Prostate gland (tissue), 2 donors: ENCODE measurements around the gene NNT. TPM values are rescaled to one million over a fixed set of nuclear protein-coding genes. Genes with fewer than 3 reads are reported as not detected.

Experiments used
- DNase-seq: peaks from one replicate; pipeline ENCODE4 v3.0.0-alpha.2; 2019; ENCODE audit warnings: low spot score
- H3K27ac ChIP-seq, 2 donors: fragments of 200-600 bp; sonication (generic); 2 replicates each; pipeline ENCODE4 v1.5.1; 2017 to 2019
- H3K27me3 ChIP-seq: fragments of 200-600 bp; sonication (generic); replicated peaks from 2 replicates; pipeline ENCODE4 v1.5.1; 2019; ENCODE audit not compliant: insufficient read depth
- H3K36me3 ChIP-seq, 2 donors: fragments of 200-600 bp; sonication (generic); 1 replicate in 1 of 2; 2 replicates in 1 of 2; pipeline versions ENCODE4 v1.5.1 to v1.8.1; 2017 to 2019
- H3K4me1 ChIP-seq: fragments of 200-600 bp; sonication (generic); replicated peaks from 2 replicates; pipeline ENCODE4 v1.5.1; 2019
- H3K4me3 ChIP-seq, 2 donors: fragments of 200-600 bp; sonication (generic); 2 replicates each; pipeline ENCODE4 v1.5.1; 2017 to 2019
- H3K9me3 ChIP-seq: fragments of 200-600 bp; sonication (generic); 2 replicates; pipeline ENCODE4 v1.5.1; 2017
- CTCF ChIP-seq, 4 experiments: fragments of 200-600 bp in 2 of 4; fragments of 450-650 bp in 2 of 4; sonication (generic) in 2 of 4; IDR thresholded peaks; 1 replicate in 3 of 4; 2 replicates in 1 of 4; pipeline ENCODE4 v1.5.1; 2016 to 2019; ENCODE audit warnings: antibody characterized with exemption in 4 of 4, mild to moderate bottlenecking in 2 of 4, moderate library complexity in 2 of 4
- POLR2A ChIP-seq: fragments of 450-650 bp; IDR thresholded peaks from one replicate; pipeline ENCODE4 v1.6.1; 2016; ENCODE audit warnings: antibody characterized with exemption, mild to moderate bottlenecking
- POLR2AphosphoS5 ChIP-seq: sonication (generic); formaldehyde crosslinking; IDR thresholded peaks from one replicate; pipeline ENCODE4 v1.6.1; 2017; ENCODE audit warnings: antibody characterized with exemption
- WGBS: methylation state at CpG from one replicate; pipeline ENCODE4 v1.1.5; 2018; 5-methylcytosine and 5-hydroxymethylcytosine counted together
- intact Hi-C: fragments of 100-400 bp; cut with DNase I; formaldehyde crosslinking; loops from one replicate; pipeline ENCODE4 v1.14.2; 2022
- total RNA-seq, 2 donors: library from RNA; depleted of rRNA; stranded (reverse); fragments of >200 nt; gene quantifications; one replicate each; pipeline ENCODE4 v1.1.0, GENCODE V29; 2016

Gene NNT
- total RNA-seq, 2 donors from 2014 or later = 30.6 to 31.4 TPM

- no peak overlapping the region for H3K4me3 ChIP-seq
- no peaks in the 10 kb centered on the region for H3K4me1 ChIP-seq
- no peaks in the 10 kb centered on the region for H3K27me3 ChIP-seq
- no peaks in the 10 kb centered on the region for H3K36me3 ChIP-seq
- WGBS = 84% methylated on average over 4 of the region's 4 CpGs
- TF ChIP-seq POLR2AphosphoS5 (no peak), CTCF (IDR thresholded peaks at IDR 0.05) (no peak), POLR2A (no peak)
- no peaks in the 10 kb centered on the region for H3K9me3 ChIP-seq
- no peak for DNase-seq
- no peak overlapping the region for H3K27ac ChIP-seq
- intact Hi-C loops = no loop called here
These were observed 20.6 kb upstream of the NNT start for GRCh38 chr5:43582082-43583005.

GRCh38 chr5:43583724-43584123, 19.3 kb upstream of the NNT start:
- H3K4me1 ChIP-seq = no peaks in the 10 kb centered on the region
- H3K4me3 ChIP-seq = no peak overlapping the region
- H3K27ac ChIP-seq = no peak overlapping the region
- no peaks in the 10 kb centered on the region for H3K9me3 ChIP-seq
- intact Hi-C loops = no loop called here
- TF ChIP-seq POLR2A (no peak), CTCF (IDR thresholded peaks at IDR 0.05) (no peak), POLR2AphosphoS5 (no peak)
- no peaks in the 10 kb centered on the region for H3K36me3 ChIP-seq
- DNase-seq = no peak
- no peaks in the 10 kb centered on the region for H3K27me3 ChIP-seq

- WGBS = 82% methylated on average over 1 of the region's 1 CpG
- Histone ChIP-seq H3K27ac (no peak overlapping the region), H3K27me3 (no peaks in the 10 kb centered on the region), H3K9me3 (no peaks in the 10 kb centered on the region), H3K36me3 (no peaks in the 10 kb centered on the region), H3K4me3 (no peak overlapping the region), H3K4me1 (no peaks in the 10 kb centered on the region)
- DNase-seq = no peak
- intact Hi-C loops = no loop called here
- no peak for TF ChIP-seq POLR2A
- no peak for TF ChIP-seq CTCF (IDR thresholded peaks at IDR 0.05)
- no peak for TF ChIP-seq POLR2AphosphoS5
These were observed 18.7 kb upstream of the NNT start for GRCh38 chr5:43584166-43584699.

GRCh38 chr5:43588842-43589241, 14.1 kb upstream of the NNT start:
- Histone ChIP-seq H3K4me3 (no peak overlapping the region), H3K27me3 (no peaks in the 10 kb centered on the region), H3K27ac (no peak overlapping the region), H3K36me3 (no peaks in the 10 kb centered on the region), H3K4me1 (no peaks in the 10 kb centered on the region), H3K9me3 (no peaks in the 10 kb centered on the region)
- DNase-seq = no peak
- WGBS = 44% methylated on average over 1 of the region's 1 CpG
- intact Hi-C loops = no loop called here
- no peak for TF ChIP-seq POLR2A
- TF ChIP-seq CTCF (IDR thresholded peaks at IDR 0.05) = no peak
- TF ChIP-seq POLR2AphosphoS5 = no peak

DNA sequence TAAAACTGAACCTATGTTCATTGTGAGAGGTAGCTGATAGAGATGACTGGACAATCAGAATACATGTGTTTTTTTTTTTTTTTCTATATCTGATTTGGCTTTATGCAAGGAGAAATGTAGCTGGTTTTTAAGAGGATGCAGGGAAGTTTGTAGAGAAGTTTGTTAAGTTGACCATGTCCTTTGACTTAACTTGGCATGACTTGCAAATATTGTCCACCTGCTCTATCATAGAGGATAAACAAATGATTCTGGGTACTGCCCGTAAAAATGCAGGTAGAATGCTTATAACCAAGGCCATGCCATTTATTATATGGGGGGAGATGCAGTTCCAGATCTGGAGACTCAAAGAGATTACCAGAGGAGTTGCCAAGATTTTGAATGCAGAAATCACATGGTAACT, 13.7 kb upstream of the NNT start:
- no peak for DNase-seq
- whole genome bisulfite sequencing = 92% methylated on average over 1 of the region's 1 CpG

More for the DNA sequence above, 13.7 kb upstream of the NNT start:
- no peak overlapping the region for H3K4me3 ChIP-seq
- no peaks in the 10 kb centered on the region for H3K27me3 ChIP-seq
- H3K9me3 ChIP-seq = no peaks in the 10 kb centered on the region
- intact Hi-C loops = no loop called here
- H3K4me1 ChIP-seq = no peaks in the 10 kb centered on the region
- no peaks in the 10 kb centered on the region for H3K36me3 ChIP-seq
- H3K27ac ChIP-seq = no peak overlapping the region
- no peak for TF ChIP-seq POLR2A
- TF ChIP-seq CTCF (IDR thresholded peaks at IDR 0.05) = no peak
- no peak for TF ChIP-seq POLR2AphosphoS5
